RCC 7860 (cell line): Measurements from ENCODE around the gene UBE3D.
A peak's percentile ranks its signal among the peaks of the same experiment; 100 is the strongest.
"Not testable (repeated sequence)": the region's sequence is repeated elsewhere in the genome, so short reads cannot be mapped to it uniquely, and the experiment has no call there.

Experiments
- DNase-seq: peaks from one replicate; pipeline ENCODE4 v3.0.0-alpha.2; 2015; ENCODE audit warnings: low spot score
- FAIRE-seq: peaks from 2 replicates; lab custom pipeline; 2012; peaks lifted over from hg19 to GRCh38; lab: Jason Lieb, UNC

UBE3D gene

GRCh38 chr6:82877213-82878195 lies 188.1 kb downstream of the UBE3D start:
- DNase-seq = peak; percentile 74
- FAIRE-seq = peak; percentile 89

- DNase-seq = peak; percentile 92
- peak; percentile 95 for FAIRE-seq
Measured at GRCh38 chr6:82875573-82876185, 190.0 kb downstream of the UBE3D start.

GRCh38 chr6:82874867-82875266 lies 190.8 kb downstream of the UBE3D start:
- DNase-seq (no peak), FAIRE-seq (no peak)

- peak; percentile 75 for FAIRE-seq
Measured at GRCh38 chr6:82872185-82872584, 193.5 kb downstream of the UBE3D start.

GRCh38 chr6:82870582-82871172 lies 195.0 kb downstream of the UBE3D start:
- DNase-seq (no peak), FAIRE-seq (no peak)

More at GRCh38 chr6:82872185-82872584, 193.5 kb downstream of the UBE3D start:
- DNase-seq = peak; percentile 19

DNA sequence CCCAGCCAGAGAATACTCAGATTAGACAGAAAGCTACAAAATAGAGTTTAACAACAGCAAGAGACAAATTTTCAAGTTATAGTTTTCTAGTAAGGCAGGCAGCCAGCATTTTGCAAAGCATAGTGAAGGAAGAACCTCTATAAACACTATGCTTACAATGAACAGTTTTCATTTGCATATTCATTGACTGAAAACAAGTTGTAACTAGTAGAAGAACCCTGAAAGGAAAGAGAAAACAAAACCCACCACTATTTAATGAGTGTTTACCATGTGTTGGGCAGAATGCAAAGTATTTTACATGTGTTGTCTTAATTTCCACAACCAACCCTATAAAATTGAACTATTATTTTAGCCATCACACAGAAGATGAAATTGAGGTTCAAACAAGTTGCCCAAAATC lies 196.1 kb downstream of the UBE3D start:
- DNase-seq = no peak
- no peak for FAIRE-seq

DNA sequence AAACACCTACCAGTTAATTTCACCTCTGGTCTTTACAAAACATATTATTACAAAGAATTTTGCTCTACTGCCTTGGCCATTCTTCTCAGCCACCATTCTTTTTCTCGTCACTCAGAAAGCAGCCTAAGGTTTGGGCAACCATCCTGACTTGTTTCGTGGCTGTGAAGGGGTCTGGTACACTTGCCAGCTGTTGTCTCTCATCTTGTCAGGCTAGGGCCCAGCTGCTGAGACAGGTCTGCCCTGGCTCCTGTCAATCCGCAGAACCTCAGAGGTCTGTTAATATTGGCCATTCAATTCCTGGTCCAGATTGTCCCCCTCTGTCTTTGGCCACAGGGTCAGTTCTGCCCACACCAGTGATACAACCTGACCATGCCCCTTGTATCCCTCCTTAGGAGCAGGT lies 197.7 kb downstream of the UBE3D start:
- no peak for FAIRE-seq
- DNase-seq = no peak

GRCh38 chr6:82866446-82866845 lies 199.2 kb downstream of the UBE3D start:
- no peak for DNase-seq
- peak; percentile 10 for FAIRE-seq

GRCh38 chr6:82865461-82865860 lies 200.2 kb downstream of the UBE3D start:
- FAIRE-seq = no peak

DNA sequence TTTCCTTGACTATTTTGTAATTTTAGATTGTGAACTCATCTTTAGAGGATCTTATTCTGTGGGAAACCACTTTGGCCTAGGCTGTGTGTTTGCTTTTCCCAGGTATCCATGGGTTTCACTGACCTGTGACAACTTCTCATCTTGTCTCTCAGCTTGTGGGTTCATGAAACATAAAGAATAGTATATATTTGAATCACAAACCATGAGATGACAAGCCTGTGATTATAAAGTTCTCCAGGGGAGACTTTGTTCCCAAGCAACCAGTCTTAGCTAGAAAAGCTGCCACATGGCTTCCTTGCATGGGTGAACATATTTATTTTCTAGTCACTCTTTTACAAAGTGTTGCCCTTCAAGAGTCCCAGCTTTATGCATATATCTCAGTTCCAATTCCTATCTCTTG lies 201.9 kb downstream of the UBE3D start:
- DNase-seq (peak; percentile 54), FAIRE-seq (peak; percentile 67)

More at GRCh38 chr6:82865461-82865860, 200.2 kb downstream of the UBE3D start:
- DNase-seq = no peak

GRCh38 chr6:82862543-82862942 lies 203.1 kb downstream of the UBE3D start:
- DNase-seq (peak; percentile 82), FAIRE-seq (peak; percentile 88)

- DNase-seq (peak; percentile 59), FAIRE-seq (peak; percentile 39)
Measured at GRCh38 chr6:82861121-82861520, 204.5 kb downstream of the UBE3D start.

- not testable (repeated sequence) for FAIRE-seq, DNase-seq
Measured at GRCh38 chr6:82856077-82856476, 209.6 kb downstream of the UBE3D start.

- not testable (repeated sequence) for FAIRE-seq, DNase-seq
Measured at GRCh38 chr6:82852904-82853303, 212.7 kb downstream of the UBE3D start.

GRCh38 chr6:82843291-82843885 lies 222.3 kb downstream of the UBE3D start:
- no peak for DNase-seq
- FAIRE-seq = no peak

- FAIRE-seq = peak; percentile 95
Measured at GRCh38 chr6:82842721-82843120, 222.9 kb downstream of the UBE3D start.

More at GRCh38 chr6:82842721-82843120, 222.9 kb downstream of the UBE3D start:
- peak; percentile 91 for DNase-seq
